HG03103 (cell line): ENCODE measurements around the gene SYNGR3.

Experiments
- ATAC-seq: cut with Tn5 transposase; IDR thresholded peaks from one replicate; pipeline ENCODE4 v1.9.1; 2021; ENCODE audit warnings: low read depth; ENCODE audit not compliant: unreplicated experiment

Gene SYNGR3

DNA sequence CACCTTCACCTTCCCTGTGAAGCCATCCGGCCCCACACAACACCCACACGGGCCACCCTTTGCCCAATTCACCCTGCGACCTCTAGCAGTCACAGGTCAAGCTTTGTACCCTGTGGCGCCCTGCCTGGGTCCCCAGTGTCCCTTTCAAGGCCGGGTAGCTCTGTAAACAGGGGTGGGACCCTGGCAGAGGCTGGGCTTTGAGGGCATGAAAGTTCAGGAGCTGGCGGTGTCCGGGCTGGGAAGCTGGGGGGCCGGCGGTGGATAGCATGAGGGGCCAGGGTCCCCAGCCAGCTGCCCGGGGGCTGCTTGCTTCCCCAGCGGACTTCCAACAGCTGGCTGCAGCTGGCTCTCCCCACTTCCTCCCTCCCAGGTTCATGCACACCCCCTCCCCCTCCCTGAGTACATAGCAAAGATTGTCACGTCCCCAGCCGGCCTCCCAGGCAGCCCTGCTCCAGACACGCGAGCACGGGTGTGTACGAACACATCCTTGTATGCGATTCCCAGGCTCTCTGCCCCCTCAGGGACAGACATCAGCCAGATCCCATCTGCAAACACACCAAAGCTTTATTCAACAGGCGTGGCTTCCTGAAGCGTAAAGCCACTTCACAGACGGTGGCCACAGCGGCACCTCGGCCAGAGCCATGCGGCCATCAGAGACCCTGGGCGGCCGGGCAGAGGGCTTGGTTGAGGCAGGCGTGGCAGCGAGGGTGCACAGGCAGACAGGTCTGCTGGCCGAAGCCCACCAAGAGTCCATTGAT, 49.7 kb downstream of the SYNGR3 start:
- ATAC-seq, result no peak

DNA sequence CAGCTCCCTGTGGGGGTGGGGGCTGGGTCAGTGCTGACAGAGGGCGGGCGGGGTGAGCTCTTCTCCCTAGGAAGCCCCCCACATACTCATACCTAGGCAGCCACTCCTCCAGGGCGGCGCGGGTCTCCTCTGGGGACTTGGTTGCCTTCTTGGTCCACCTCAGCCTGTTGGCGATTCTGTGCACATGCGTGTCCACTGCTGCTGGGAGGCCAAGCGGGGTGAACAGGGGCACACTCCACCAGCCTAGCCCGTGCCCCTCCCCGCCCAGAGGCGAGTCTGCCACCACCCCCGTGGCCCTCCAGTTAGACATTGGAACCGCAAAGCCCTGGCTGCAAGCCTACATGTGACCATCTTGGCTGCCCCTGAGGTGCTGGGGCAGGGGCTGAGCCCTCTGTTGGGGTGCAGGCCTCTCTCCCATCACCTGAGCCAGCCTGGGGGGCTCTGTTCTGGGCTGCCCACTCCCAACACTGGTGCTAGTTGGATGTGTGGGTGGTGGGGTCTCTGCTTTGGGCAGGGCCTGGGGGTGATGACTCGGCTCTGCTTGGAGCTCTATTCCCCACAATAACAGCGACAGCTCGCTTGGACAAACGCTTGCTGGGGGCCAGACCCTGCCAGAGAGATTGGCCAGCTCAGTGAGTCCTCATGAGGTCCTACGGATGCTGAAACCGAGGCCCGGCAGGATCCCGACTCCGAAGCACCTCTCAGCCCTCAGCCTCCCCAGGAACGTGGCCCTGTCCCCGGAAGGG, 50.4 kb downstream of the SYNGR3 start:
- no peak for ATAC-seq

DNA sequence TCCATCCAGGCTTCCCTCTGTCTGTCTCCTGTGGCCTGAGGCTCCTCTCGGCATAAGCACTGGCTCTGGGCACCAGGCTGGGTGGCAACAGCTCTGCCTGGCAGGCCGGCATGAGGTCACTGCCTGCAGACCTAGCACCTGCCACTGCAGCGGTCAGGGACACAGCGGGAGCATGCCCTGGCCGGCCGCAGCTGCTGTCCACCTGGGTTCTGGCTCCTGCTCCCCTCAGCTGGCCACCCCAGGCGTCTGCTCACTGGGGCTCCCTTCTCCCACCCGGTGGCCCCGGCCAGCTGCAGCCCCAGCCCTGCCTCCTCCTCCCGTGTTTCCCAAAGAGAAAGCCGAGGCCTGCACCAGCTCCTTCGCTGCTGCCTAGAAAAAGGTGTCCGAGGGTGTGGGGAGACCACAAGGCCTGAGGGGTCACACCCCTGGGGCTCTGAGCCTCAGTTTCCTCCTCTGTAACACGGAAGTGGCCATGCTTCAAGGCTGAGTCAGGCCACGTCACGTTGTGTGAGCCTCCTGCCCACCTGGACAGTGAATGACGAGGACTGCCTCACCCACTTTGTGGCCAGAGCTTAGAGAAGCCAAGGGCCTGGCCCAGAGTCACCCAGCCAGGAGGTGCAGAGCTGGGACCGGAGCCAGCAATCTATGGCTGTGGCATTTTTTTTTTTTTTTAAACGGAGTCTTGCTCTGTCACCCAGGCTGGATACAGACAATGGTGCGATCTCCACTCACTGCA, 51.2 kb downstream of the SYNGR3 start:
- ATAC-seq, result no peak

DNA sequence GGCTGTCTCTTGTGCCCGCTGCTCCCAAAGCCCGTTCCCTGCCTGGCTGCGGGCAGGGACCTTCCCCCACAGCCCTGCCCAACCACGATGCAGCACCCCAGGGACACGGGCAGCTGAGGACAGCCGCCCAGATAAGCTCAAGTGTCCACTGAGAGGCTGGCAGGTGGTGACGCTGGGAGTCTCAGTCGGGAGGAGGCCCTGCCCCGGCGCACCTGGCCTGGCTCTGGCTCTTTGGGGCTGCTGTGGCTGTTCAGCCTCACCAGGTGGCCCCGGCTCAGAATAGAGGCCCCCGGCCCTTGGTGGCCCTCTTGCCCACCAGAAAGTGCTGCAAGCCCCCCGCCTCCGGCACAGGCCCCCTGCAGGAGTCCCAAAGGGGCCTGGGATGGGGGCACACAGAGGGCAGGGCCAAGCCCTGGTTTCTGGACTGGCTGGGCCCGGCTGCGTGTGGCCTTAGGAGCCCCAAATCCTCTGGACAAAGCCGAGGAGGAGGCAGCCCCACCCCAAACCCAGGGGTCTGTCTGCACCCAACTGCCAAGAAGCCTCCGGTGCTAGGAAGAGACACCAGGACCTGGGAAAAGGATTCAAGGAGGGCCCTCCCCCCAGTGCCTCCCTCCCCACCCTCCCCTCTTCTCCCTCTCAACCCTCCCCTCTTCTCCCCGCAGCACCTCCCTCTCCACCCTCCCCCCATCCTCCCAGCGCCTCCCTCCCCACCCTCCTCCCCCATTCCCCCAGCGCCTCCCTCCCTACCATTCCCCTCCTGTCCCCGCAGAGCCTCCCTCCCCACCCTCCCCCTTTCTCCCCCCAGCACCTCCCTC, 52.6 kb downstream of the SYNGR3 start:
- ATAC-seq, result no peak

DNA sequence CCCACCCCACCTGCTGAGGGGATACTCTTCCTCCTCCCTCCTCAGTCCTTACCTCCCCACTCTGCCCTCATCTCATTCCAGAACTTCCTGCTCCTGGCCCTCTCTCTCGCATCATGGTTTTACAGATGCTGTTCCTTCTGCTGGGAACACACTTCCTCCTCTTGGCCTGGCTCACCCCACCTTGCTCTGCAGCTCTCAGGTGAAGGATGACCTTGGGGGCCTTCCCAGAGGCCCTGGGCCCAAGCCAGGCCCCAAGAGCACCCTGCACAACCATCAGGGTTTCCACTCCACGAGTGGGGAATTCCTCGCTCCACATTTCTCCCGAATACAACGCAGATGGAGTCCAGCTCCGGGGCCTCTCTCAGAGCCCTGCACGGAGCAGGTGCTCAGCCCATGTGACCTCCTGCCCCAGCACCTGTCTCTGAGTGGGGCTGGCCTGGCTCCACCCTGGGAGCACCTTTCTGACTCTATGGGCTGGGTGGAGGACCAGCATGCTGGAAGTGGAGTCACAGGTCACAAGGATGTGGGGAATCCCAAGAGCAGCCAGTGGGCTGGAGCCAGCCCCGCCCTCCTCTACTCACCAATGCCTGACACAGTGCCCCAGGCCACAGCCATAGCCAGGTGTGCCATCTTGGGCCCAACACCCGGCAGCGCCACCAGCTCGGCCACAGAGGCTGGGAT, 53.4 kb downstream of the SYNGR3 start:
- no peak for ATAC-seq
